H54 (cell line): ENCODE data around the gene AKAP8.
"Not testable (repeated sequence)": the region's sequence is repeated elsewhere in the genome, so short reads cannot be mapped to it uniquely, and the experiment has no call there.

Experiments used
- DNase-seq: peaks from one replicate; pipeline ENCODE4 v3.0.0; 2011; ENCODE audit warnings: low spot score, mixed read lengths; ENCODE audit not compliant: insufficient read length
- FAIRE-seq: peaks from 3 replicates; lab custom pipeline; 2011; peaks lifted over from hg19 to GRCh38; lab: Jason Lieb, UNC
- POLR2A ChIP-seq: IDR thresholded peaks from 2 replicates; pipeline ENCODE4 v1.6.1; 2011; ENCODE audit warnings: low read depth, mild to moderate bottlenecking, low read length

The AKAP8 gene

GRCh38 chr19:15398501-15399233 lies 19.1 kb upstream of the AKAP8 start:
- no peak for DNase-seq
- no peak for TF ChIP-seq POLR2A
- FAIRE-seq: no peak

GRCh38 chr19:15397782-15398181 lies 18.2 kb upstream of the AKAP8 start:
- FAIRE-seq (no peak), DNase-seq (no peak)
- no peak for TF ChIP-seq POLR2A

GRCh38 chr19:15397236-15397635 lies 17.6 kb upstream of the AKAP8 start:
- FAIRE-seq: no peak
- no peak for TF ChIP-seq POLR2A
- no peak for DNase-seq

GRCh38 chr19:15396436-15396835 lies 16.8 kb upstream of the AKAP8 start:
- no peak for DNase-seq
- no peak for FAIRE-seq

GRCh38 chr19:15395251-15395650 lies 15.7 kb upstream of the AKAP8 start:
- not testable (repeated sequence) for FAIRE-seq, DNase-seq

More at GRCh38 chr19:15396436-15396835, 16.8 kb upstream of the AKAP8 start:
- no peak for TF ChIP-seq POLR2A

GRCh38 chr19:15394426-15394825 lies 14.8 kb upstream of the AKAP8 start:
- no peak for DNase-seq
- TF ChIP-seq POLR2A: no peak
- FAIRE-seq: no peak

- DNase-seq (no peak), FAIRE-seq (no peak)
- no peak for TF ChIP-seq POLR2A
Measured at GRCh38 chr19:15393963-15394362, 14.4 kb upstream of the AKAP8 start.

- no peak for TF ChIP-seq POLR2A
Measured at GRCh38 chr19:15390814-15391213, 11.2 kb upstream of the AKAP8 start.

GRCh38 chr19:15381864-15382263 lies 2.3 kb upstream of the AKAP8 start:
- FAIRE-seq (no peak), DNase-seq (no peak)
- TF ChIP-seq POLR2A: no peak

More at GRCh38 chr19:15390814-15391213, 11.2 kb upstream of the AKAP8 start:
- FAIRE-seq (peak; percentile 30), DNase-seq (no peak)

GRCh38 chr19:15381429-15381828 lies 1.8 kb upstream of the AKAP8 start:
- DNase-seq (no peak), FAIRE-seq (no peak)
- TF ChIP-seq POLR2A: no peak

GRCh38 chr19:15379999-15380647 lies 536 bp upstream of the AKAP8 start:
- FAIRE-seq (no peak), DNase-seq (peak; percentile 50)
- TF ChIP-seq POLR2A: peak; percentile 7

- FAIRE-seq (no peak), DNase-seq (peak; percentile 62)
- no peak for TF ChIP-seq POLR2A
Measured at GRCh38 chr19:15378534-15379082, 979 bp downstream of the AKAP8 start.

- DNase-seq (no peak), FAIRE-seq (no peak)
- no peak for TF ChIP-seq POLR2A
Measured at GRCh38 chr19:15374796-15375440, 4.7 kb downstream of the AKAP8 start.

- TF ChIP-seq POLR2A: no peak
- FAIRE-seq (no peak), DNase-seq (no peak)
Measured at GRCh38 chr19:15374105-15374651, 5.4 kb downstream of the AKAP8 start.
